Hematopoietic multipotent progenitor cell treated with erythropoietin and hydrocortisone succinate and interleukin-3 and kit ligand, for 6 days (in vitro differentiated cells): ENCODE measurements around the gene PKMYT1.

ENCODE experiments used
- DNase-seq: peaks from one replicate; pipeline ENCODE4 v3.0.0-alpha.2; 2015

Gene PKMYT1

GRCh38 chr16:3017794-3018506, 37.7 kb upstream of the PKMYT1 start, which contains the start of gene CLDN6:
TSS of gene CLDN6 (minus strand) at chr16:3018183. CDS start at chr16:3016021, 2,162 bp downstream.
- DNase-seq = peak; percentile 76

GRCh38 chr16:3017344-3017743, 37.1 kb upstream of the PKMYT1 start:
- DNase-seq = no peak

- peak; percentile 75 for DNase-seq
Observed at GRCh38 chr16:3015865-3016521, 35.7 kb upstream of the PKMYT1 start.

GRCh38 chr16:3014971-3015370, 34.7 kb upstream of the PKMYT1 start:
- DNase-seq = no peak

GRCh38 chr16:3013998-3014690, 33.9 kb upstream of the PKMYT1 start:
- no peak for DNase-seq

- no peak for DNase-seq
Observed at GRCh38 chr16:3013491-3013951, 33.3 kb upstream of the PKMYT1 start.

- DNase-seq = no peak
Observed at GRCh38 chr16:3012828-3013420, 32.7 kb upstream of the PKMYT1 start, which contains the start of gene CLDN9. TSS of gene CLDN9 (plus strand) at chr16:3012923. CDS start at chr16:3013363, 440 bp downstream.

- DNase-seq = no peak
Observed at GRCh38 chr16:3012246-3012645, 32.0 kb upstream of the PKMYT1 start.

GRCh38 chr16:3010510-3010909, 30.3 kb upstream of the PKMYT1 start:
- no peak for DNase-seq

- DNase-seq = no peak
Observed at GRCh38 chr16:3009568-3010390, 29.5 kb upstream of the PKMYT1 start.

- peak; percentile 28 for DNase-seq
Observed at GRCh38 chr16:3008690-3009037, 28.4 kb upstream of the PKMYT1 start.

GRCh38 chr16:3007957-3008689, 27.9 kb upstream of the PKMYT1 start:
- DNase-seq = peak; percentile 64

GRCh38 chr16:3007059-3007956, 27.1 kb upstream of the PKMYT1 start:
- DNase-seq = peak; percentile 89

GRCh38 chr16:3004781-3005284, 24.6 kb upstream of the PKMYT1 start:
- DNase-seq = peak; percentile 72

- no peak for DNase-seq
Observed at GRCh38 chr16:3004319-3004718, 24.1 kb upstream of the PKMYT1 start.

- DNase-seq = peak; percentile 100
Observed at GRCh38 chr16:3003582-3004270, 23.5 kb upstream of the PKMYT1 start.

- no peak for DNase-seq
Observed at GRCh38 chr16:3001316-3001715, 21.1 kb upstream of the PKMYT1 start.

GRCh38 chr16:3000540-3000939, 20.3 kb upstream of the PKMYT1 start:
- no peak for DNase-seq

- no peak for DNase-seq
Observed at GRCh38 chr16:2999929-3000328, 19.7 kb upstream of the PKMYT1 start.

- DNase-seq = no peak
Observed at GRCh38 chr16:2996298-2996697, 16.1 kb upstream of the PKMYT1 start.
